ENCODE results near the gene CNR2.
A peak's percentile ranks its signal among the peaks of the same experiment; 100 is the strongest.
"Not testable (repeated sequence)": the region's sequence is repeated elsewhere in the genome, so short reads cannot be mapped to it uniquely, and the experiment has no call there.

The CNR2 gene

GRCh38 chr1:23913212-23913880 is at the start of gene CNR2:
CNR2 (minus strand) TSS chr1:23913362; CDS start chr1:23875617, 37,745 bp downstream.
- no peak for DNase-seq (ENCODE audit: low read depth in 1 of 2, low spot score in 1 of 2)

- DNase-seq (ENCODE audit: low read depth in 1 of 2, low spot score in 1 of 2): no peak
These were observed 47.3 kb upstream of the CNR2 start for GRCh38 chr1:23960291-23961020.

- DNase-seq (ENCODE audit: low read depth in 1 of 2, low spot score in 1 of 2): peak; percentile 91 to 92
These were observed 46.5 kb upstream of the CNR2 start, which contains the start of gene PNRC2 for GRCh38 chr1:23959461-23960290. PNRC2 (plus strand) TSS chr1:23959828; CDS start chr1:23961458, 1,630 bp downstream.

- DNase-seq (ENCODE audit: low read depth in 1 of 2, low spot score in 1 of 2): peak; percentile 69 to 78
These were observed 45.8 kb upstream of the CNR2 start for GRCh38 chr1:23958810-23959460.

- DNase-seq (ENCODE audit: low read depth in 1 of 2, low spot score in 1 of 2): not testable (repeated sequence)
These were observed 45.1 kb upstream of the CNR2 start for GRCh38 chr1:23958040-23958809.

- DNase-seq (ENCODE audit: low read depth in 1 of 2, low spot score in 1 of 2): no peak
These were observed 43.9 kb upstream of the CNR2 start for GRCh38 chr1:23957096-23957495.

- no peak for DNase-seq (ENCODE audit: low read depth in 1 of 2, low spot score in 1 of 2)
These were observed 39.9 kb upstream of the CNR2 start for GRCh38 chr1:23953020-23953419.

- DNase-seq (ENCODE audit: low read depth in 1 of 2, low spot score in 1 of 2): no peak
These were observed 34.2 kb upstream of the CNR2 start for GRCh38 chr1:23947366-23947765.

GRCh38 chr1:23936481-23937176 is 23.5 kb upstream of the CNR2 start:
- DNase-seq (ENCODE audit: low read depth in 1 of 2, low spot score in 1 of 2): no peak

- DNase-seq (ENCODE audit: low read depth in 1 of 2, low spot score in 1 of 2): no peak
These were observed 18.3 kb upstream of the CNR2 start for GRCh38 chr1:23931491-23931880.

- no peak for DNase-seq (ENCODE audit: low read depth in 1 of 2, low spot score in 1 of 2)
These were observed 17.8 kb upstream of the CNR2 start for GRCh38 chr1:23930861-23931490.

GRCh38 chr1:23930270-23930669 is 17.1 kb upstream of the CNR2 start:
- no peak for DNase-seq (ENCODE audit: low read depth in 1 of 2, low spot score in 1 of 2)

- DNase-seq (ENCODE audit: low read depth in 1 of 2, low spot score in 1 of 2): no peak
These were observed 15.6 kb upstream of the CNR2 start for GRCh38 chr1:23928789-23929188.

GRCh38 chr1:23927097-23927496 is 13.9 kb upstream of the CNR2 start:
- DNase-seq (ENCODE audit: low read depth in 1 of 2, low spot score in 1 of 2): no peak

GRCh38 chr1:23925279-23925678 is 12.1 kb upstream of the CNR2 start:
- no peak for DNase-seq (ENCODE audit: low read depth in 1 of 2, low spot score in 1 of 2)

- no peak for DNase-seq (ENCODE audit: low read depth in 1 of 2, low spot score in 1 of 2)
These were observed 11.4 kb upstream of the CNR2 start for GRCh38 chr1:23924601-23925000.

GRCh38 chr1:23923592-23924499 is 10.7 kb upstream of the CNR2 start:
- no peak for DNase-seq (ENCODE audit: low read depth in 1 of 2, low spot score in 1 of 2)

- DNase-seq (ENCODE audit: low read depth in 1 of 2, low spot score in 1 of 2): no peak
These were observed 9.3 kb upstream of the CNR2 start for GRCh38 chr1:23922321-23922943.

Data from stimulated activated CD4-positive, alpha-beta T cell treated with anti-CD3 and anti-CD28 coated beads, Interleukin-15, amount 100 ng/mL, for 1 hour (primary cell).